T-helper 17 cell (primary cell): ENCODE data around the gene SHC2. TPM values are rescaled to one million over a fixed set of nuclear protein-coding genes. Genes with fewer than 3 reads are reported as not detected.

ENCODE experiments used
- ATAC-seq: fragments of 150-1000 bp; cut with Tn5 transposase; 2 replicates; pipeline ENCODE4 v1.10.0; 2021; ENCODE audit warnings: mild to moderate bottlenecking, moderate library complexity
- DNase-seq, 3 donors: peaks; one replicate each; pipeline versions ENCODE4 v3.0.0 to v3.0.0-alpha.2; 2020 to 2021
- H3K9me3 ChIP-seq: one replicate; pipeline ENCODE4 v1.7.0; 2013; ENCODE audit warnings: low read length, mild to moderate bottlenecking; ENCODE audit not compliant: control insufficient read depth, poor library complexity, severe bottlenecking
- H3K27ac Mint-ChIP-seq: one replicate; pipeline ENCODE4 v1.8.0; 2022; ENCODE audit warnings: mild to moderate bottlenecking, moderate library complexity, mixed read lengths
- H3K27me3 Mint-ChIP-seq: one replicate; pipeline ENCODE4 v1.8.0; 2022; ENCODE audit warnings: mixed read lengths
- H3K36me3 Mint-ChIP-seq: one replicate; pipeline ENCODE4 v1.8.0; 2022; ENCODE audit warnings: low read depth, mixed read lengths
- H3K4me1 Mint-ChIP-seq: one replicate; pipeline ENCODE4 v1.8.0; 2022; ENCODE audit warnings: mild to moderate bottlenecking, mixed read lengths
- H3K4me3 Mint-ChIP-seq: one replicate; pipeline ENCODE4 v1.8.0; 2022; ENCODE audit warnings: mild to moderate bottlenecking, moderate library complexity, mixed read lengths
- total RNA-seq, 4 donors: library from RNA in 2 of 4; stranded (reverse) in 2 of 4; gene quantifications; one replicate each; pipeline ENCODE4 v1.2.3 and lab custom pipeline; 2022 to 2026

Gene SHC2, protein sequence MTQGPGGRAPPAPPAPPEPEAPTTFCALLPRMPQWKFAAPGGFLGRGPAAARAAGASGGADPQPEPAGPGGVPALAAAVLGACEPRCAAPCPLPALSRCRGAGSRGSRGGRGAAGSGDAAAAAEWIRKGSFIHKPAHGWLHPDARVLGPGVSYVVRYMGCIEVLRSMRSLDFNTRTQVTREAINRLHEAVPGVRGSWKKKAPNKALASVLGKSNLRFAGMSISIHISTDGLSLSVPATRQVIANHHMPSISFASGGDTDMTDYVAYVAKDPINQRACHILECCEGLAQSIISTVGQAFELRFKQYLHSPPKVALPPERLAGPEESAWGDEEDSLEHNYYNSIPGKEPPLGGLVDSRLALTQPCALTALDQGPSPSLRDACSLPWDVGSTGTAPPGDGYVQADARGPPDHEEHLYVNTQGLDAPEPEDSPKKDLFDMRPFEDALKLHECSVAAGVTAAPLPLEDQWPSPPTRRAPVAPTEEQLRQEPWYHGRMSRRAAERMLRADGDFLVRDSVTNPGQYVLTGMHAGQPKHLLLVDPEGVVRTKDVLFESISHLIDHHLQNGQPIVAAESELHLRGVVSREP
- total RNA-seq (not detected), total RNA-seq (lab: John Stamatoyannopoulos, UW) (0.23 to 0.93 reads per million in 2 donors)

DNA sequence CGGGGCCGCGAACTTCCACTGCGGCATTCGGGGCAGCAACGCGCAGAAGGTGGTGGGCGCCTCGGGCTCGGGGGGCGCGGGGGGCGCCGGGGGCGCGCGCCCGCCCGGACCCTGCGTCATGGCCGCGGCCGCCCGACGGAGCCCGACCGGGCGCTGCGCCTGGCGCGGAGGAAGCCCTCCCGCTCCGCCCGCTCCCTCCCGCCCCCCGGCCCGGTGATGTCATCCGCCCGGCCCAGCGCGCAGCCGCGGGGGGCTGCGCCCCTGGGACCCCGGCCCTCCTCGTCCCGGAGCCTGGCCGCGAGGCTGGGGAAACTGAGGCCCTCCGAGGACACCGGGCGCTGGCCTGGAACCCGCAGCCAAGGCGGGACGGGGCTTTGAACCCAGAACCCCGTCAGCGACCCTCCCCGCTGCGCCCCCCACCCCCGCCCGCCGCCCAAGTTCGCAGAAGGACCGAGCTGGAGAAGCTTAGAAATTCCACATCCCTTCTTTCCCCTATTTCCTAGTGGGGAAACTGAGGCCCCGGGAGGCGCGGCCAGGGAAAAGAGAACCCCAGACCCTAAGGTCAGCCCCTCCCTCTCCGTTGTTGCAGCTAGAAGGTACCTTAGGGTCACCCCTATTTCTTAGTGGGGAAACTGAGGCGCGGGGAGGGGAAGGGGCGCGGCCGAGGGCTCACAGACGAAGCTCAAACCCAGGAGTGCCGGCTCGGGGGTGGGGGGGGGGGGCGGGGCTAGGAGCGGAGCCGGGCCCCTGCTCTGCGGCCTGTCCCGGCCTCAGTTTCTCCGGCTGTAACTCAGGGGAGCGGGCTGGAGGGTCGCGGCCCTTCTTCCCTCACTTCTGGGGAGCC, at the start of gene SHC2:
SHC2 (minus strand) TSS at position 157 of the 844 bp plus-strand sequence; CDS start at position 120, 37 bp downstream.
- peaks cover 3% of the 10 kb centered on the region for H3K4me1 Mint-ChIP-seq
- H3K9me3 ChIP-seq = no peaks in the 10 kb centered on the region
- H3K36me3 Mint-ChIP-seq = no peaks in the 10 kb centered on the region
- peak within 1 kb of the TSS; percentile 87 for H3K4me3 Mint-ChIP-seq
- H3K27ac Mint-ChIP-seq = no peak within 1 kb of the TSS
- DNase-seq (no peak), ATAC-seq (no peak)
- peaks cover 19% of the 10 kb centered on the region for H3K27me3 Mint-ChIP-seq

DNA sequence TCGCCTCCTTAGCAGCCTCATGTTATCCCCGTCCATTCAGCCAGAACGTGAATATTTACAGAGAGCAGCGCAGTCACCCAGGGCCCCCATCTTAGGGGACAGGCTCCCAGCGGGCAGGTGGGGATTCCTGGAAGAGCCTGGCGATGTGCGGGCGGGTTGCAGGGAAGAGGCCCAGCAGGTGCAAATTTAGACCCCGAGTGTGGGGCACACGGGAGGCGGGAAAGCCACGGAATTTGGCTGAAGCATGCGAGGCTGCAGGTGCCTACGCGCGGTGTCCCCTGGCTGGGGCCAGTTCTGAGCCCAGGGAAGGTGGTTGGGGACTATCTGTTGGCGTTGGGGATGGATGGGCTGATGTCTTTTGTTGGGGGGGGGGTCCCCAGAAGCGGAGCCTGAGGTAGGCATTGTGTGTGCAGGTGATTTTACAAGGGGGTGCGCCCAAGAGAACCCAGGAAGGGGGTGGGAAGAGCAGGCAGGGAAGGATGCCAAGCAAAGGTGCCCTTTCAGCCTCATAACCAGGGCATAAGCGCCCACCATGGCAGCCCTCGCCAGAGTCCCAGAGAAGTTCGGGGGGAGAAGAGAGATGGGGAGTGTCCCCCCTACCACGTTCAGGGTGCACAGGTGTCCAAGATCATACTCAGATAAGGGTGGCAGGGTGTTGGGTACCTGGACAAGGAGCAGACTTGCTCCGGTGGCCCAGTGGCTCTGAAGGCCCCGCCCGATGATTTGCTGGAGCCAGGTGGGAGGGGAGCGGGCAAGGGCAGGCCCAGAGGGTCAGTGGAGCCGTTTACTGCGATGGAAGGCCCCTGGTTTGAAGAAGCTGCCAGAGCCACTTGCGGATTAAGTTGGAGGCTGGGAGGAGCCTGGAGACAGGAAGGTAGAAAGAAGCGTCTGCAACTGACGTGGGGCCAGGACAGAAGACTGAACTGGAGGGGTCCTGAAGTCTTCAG, 47.6 kb upstream of the SHC2 start:
- H3K9me3 ChIP-seq = no peaks in the 10 kb centered on the region
- Mint-ChIP-seq H3K4me1 (peaks cover 31% of the 10 kb centered on the region), H3K4me3 (peak overlapping the region; percentile 98), H3K36me3 (no peaks in the 10 kb centered on the region), H3K27me3 (no peaks in the 10 kb centered on the region), H3K27ac (peak overlapping the region; percentile 99)
- DNase-seq (no peak), ATAC-seq (no peak)

DNA sequence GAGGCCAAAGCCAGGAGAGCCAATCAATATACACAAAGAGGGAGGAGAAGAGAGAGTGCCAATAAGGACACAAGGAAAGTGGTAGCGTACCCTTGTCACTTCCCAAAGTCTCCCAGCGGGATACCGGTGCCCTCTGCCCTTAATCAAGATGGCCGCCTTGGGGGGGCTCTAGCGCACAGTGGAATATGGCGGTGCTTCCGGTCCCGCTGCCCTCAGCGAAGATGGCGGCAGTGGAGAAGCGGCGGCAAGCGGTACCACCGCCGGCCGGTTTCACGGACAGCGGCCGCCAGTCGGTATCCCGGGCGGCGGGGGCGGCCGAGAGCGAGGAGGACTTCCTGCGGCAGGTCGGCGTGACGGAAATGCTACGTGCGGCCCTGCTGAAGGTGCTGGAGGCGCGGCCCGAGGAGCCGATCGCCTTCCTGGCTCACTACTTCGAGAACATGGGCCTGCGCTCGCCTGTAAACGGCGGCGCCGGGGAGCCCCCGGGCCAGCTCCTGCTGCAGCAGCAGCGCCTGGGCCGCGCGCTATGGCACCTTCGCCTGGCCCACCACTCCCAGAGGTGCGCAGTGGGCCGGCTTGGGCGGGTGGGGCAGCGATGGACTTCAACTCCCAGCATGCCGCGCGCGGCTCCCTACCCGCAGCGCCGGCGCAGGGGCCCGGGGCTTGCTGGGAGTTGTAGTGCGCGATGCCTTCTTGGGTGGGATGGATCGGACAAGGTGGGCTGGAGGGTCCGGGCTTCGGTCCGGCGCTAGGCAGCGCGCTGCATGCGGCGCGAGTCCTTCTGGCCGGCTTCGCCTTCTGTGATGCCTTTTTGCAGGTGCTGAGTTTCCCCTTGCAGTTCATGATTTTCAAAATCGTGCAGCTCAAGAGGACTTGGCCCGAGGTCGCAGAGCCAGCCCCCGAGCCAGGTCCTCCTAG, 46.7 kb upstream of the SHC2 start, which contains the start of gene TPGS1:
TPGS1 (plus strand) TSS at position 212 of the 918 bp plus-strand sequence; CDS start at position 222, 10 bp downstream.
- peak within 1 kb of the TSS; percentile 98 for H3K4me3 Mint-ChIP-seq
- no peaks in the 10 kb centered on the region for H3K27me3 Mint-ChIP-seq
- DNase-seq (peak; percentile 62 to 77 (median 76)), ATAC-seq (peak; percentile 55)
- H3K36me3 Mint-ChIP-seq = no peaks in the 10 kb centered on the region
- peaks cover 31% of the 10 kb centered on the region for H3K4me1 Mint-ChIP-seq
- no peaks in the 10 kb centered on the region for H3K9me3 ChIP-seq
- H3K27ac Mint-ChIP-seq = peak within 1 kb of the TSS; percentile 99

DNA sequence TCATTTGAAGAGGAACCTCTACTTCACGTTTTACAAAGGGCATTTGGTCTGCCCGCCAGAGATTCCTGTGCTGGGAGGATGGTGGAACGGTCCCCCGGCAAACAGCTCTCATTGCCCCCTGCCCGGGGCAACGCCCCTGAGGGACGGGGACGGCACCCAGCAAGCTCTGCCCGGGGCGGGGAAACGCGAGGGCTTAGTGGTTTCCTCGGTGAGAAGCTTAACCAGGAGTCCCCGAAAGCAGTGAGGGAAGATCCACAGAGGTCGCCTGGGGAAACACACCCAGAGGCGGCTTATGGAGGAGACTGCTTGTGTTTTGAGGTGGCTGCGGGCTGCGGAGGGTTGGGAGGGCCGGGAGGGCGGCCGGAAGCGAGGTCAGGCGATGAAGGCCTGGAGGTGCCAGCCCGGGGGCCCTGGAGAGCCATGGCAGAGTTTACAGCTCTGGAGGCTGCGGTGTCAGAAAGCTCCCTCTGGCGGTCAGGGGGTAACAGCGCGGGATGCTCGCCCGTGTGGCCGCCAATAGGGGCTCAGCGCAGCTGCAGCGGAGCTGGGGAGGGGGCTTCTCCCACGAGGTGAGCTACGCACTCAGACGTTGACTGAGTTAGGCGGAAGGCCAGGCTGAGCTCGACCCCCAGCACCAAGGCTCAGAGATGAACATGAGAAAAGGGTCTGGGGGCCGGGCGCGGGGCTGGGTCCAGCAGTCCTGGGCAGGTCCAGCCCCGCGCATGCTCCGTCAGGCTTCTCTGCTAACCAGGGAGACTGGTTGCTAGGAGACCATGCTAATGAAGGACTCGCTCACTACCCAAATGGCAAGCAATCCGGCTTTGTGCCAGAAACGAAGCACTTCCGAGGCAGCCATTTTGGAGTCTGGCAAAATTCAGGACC, 45.8 kb upstream of the SHC2 start:
- H3K27ac Mint-ChIP-seq = peak overlapping the region; percentile 99
- H3K4me1 Mint-ChIP-seq = peaks cover 29% of the 10 kb centered on the region
- H3K36me3 Mint-ChIP-seq = no peaks in the 10 kb centered on the region
- H3K27me3 Mint-ChIP-seq = no peaks in the 10 kb centered on the region
- H3K9me3 ChIP-seq = no peaks in the 10 kb centered on the region
- peak overlapping the region; percentile 98 for H3K4me3 Mint-ChIP-seq
- peak; percentile 58 for ATAC-seq
- DNase-seq = peak; percentile 84 to 86 (median 85)

DNA sequence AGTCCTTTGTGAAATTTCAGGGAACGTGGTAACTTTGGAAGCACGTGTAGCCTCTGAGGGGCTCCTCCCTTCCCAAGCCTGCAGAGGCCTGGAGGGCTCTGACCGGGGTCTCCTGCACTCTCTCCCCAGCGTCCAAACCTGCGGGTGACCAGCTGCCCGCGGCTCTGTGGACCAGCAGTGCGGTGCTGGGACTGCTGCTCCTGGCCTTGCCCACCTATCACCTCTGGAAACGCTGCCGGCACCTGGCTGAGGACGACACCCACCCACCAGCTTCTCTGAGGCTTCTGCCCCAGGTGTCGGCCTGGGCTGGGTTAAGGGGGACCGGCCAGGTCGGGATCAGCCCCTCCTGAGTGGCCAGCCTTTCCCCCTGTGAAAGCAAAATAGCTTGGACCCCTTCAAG, 43.8 kb upstream of the SHC2 start:
- DNase-seq (no peak), ATAC-seq (no peak)
- H3K36me3 Mint-ChIP-seq = no peaks in the 10 kb centered on the region
- H3K4me1 Mint-ChIP-seq = peaks cover 18% of the 10 kb centered on the region
- no peaks in the 10 kb centered on the region for H3K9me3 ChIP-seq
- no peak overlapping the region for H3K27ac Mint-ChIP-seq
- no peak overlapping the region for H3K4me3 Mint-ChIP-seq
- no peaks in the 10 kb centered on the region for H3K27me3 Mint-ChIP-seq

DNA sequence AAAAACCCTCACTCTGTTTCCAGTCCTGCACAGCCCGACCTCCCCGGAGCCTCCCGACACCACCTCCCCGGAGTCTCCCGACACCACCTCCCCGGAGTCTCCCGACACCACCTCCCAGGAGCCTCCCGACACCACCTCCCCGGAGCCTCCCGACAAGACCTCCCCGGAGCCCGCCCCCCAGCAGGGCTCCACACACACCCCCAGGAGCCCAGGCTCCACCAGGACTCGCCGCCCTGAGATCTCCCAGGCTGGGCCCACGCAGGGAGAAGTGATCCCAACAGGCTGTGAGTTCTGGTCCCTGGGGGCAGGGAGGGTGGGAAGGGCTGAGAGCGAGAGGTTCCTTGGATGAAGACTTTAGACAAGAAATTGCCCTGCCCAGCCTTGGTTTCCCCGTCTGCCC, 40.8 kb upstream of the SHC2 start:
- Mint-ChIP-seq H3K36me3 (peaks cover 3% of the 10 kb centered on the region), H3K27ac (no peak overlapping the region), H3K4me3 (no peak overlapping the region), H3K4me1 (peaks cover 10% of the 10 kb centered on the region), H3K27me3 (peaks cover 6% of the 10 kb centered on the region)
- no peak for ATAC-seq
- H3K9me3 ChIP-seq = no peaks in the 10 kb centered on the region
- no peak for DNase-seq

DNA sequence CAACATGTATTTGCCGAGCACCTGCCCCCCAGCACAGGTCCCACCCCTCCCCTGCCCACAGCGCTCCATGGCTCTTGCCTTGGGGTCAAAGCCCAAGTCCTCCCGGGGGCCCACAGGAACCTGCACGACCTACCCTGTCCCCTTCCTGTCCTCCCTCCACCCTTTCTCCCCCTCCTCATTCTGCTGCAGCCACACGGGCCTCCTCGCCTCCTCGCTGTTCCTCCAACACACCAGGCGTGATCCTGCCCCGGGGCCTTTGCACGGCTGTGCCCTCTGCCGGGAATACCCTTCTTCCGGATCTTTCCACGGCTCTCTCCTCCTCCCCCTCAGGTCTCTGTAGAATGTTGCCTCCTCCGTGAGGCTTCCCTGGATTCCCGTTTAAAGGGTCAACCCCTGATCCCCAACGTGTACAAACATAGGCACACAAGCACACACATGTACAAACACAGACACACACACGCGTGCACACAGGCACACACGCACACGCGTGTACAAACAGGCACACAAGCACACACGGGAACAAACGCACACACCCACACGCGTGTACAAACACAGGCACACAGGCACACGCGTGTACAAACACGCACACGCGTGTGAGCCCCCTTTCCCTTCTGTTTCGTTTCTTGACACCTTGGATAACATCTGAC, 38.3 kb upstream of the SHC2 start:
- H3K27ac Mint-ChIP-seq = no peak overlapping the region
- ATAC-seq (no peak), DNase-seq (no peak)
- peaks cover 6% of the 10 kb centered on the region for H3K27me3 Mint-ChIP-seq
- peak overlapping the region; percentile 53 for H3K4me3 Mint-ChIP-seq
- H3K4me1 Mint-ChIP-seq = peaks cover 5% of the 10 kb centered on the region
- no peaks in the 10 kb centered on the region for H3K9me3 ChIP-seq
- peaks cover 3% of the 10 kb centered on the region for H3K36me3 Mint-ChIP-seq

DNA sequence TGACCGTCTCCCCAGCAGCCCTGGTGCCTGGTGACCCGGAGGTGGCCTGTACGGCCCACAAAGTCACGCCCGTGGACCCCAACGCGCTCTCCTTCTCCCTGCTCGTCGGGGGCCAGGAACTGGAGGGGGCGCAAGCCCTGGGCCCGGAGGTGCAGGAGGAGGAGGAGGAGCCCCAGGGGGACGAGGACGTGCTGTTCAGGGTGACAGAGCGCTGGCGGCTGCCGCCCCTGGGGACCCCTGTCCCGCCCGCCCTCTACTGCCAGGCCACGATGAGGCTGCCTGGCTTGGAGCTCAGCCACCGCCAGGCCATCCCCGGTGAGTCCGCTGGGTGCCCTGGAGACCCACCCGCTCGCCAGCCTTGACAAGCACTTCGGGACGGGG, 37.7 kb upstream of the SHC2 start:
- no peak for ATAC-seq
- Mint-ChIP-seq H3K4me1 (peaks cover 5% of the 10 kb centered on the region), H3K36me3 (peaks cover 3% of the 10 kb centered on the region), H3K27ac (no peak overlapping the region), H3K27me3 (peaks cover 6% of the 10 kb centered on the region), H3K4me3 (no peak overlapping the region)
- no peaks in the 10 kb centered on the region for H3K9me3 ChIP-seq
- no peak for DNase-seq

DNA sequence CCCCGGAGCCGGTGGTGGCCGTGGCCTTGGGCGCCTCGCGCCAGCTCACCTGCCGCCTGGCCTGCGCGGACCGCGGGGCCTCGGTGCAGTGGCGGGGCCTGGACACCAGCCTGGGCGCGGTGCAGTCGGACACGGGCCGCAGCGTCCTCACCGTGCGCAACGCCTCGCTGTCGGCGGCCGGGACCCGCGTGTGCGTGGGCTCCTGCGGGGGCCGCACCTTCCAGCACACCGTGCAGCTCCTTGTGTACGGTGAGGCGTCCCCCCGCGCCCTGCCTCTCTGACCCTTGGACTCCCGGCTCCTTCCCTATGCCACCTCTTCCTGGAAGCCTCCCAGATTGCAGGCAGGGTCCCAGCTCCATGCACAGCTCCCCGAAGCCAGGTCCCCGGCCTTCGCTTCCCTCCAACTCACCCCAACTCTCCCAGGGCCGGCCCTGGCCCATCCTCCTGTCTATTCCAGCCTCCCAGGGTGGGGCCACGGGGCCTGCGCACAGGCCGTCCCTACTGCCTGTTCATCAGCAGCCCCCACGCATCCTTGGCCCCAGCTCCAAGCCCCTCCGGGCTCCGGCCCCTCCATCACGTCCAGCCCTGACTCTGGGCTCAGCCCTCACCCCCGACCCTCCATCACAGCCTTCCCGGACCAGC, 37.2 kb upstream of the SHC2 start:
- peaks cover 3% of the 10 kb centered on the region for H3K36me3 Mint-ChIP-seq
- peak overlapping the region; percentile 47 for H3K4me3 Mint-ChIP-seq
- no peak for DNase-seq
- H3K27ac Mint-ChIP-seq = no peak overlapping the region
- ATAC-seq = no peak
- H3K9me3 ChIP-seq = no peaks in the 10 kb centered on the region
- peaks cover 6% of the 10 kb centered on the region for H3K27me3 Mint-ChIP-seq
- H3K4me1 Mint-ChIP-seq = peaks cover 5% of the 10 kb centered on the region

DNA sequence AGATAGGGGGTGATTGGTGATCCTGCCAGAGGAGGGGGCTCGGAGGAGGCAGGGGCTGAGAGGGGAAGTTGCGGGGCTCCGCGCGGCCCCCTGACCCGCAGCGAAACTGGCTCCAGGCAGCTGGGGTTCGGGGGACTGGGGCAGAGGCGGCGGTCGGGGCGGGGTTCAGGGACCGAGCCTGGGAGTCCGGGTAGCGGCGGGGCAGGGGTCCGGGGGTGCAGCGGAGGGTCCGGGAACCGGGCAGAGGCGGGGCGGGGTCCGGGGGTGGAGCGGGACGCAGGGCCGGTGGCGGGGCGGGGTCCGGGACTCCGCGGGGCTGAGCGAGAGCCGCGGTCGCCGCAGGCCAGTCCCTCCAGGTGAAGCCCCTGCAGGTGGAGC, 36.6 kb upstream of the SHC2 start:
- Mint-ChIP-seq H3K4me1 (peaks cover 5% of the 10 kb centered on the region), H3K27ac (no peak overlapping the region), H3K36me3 (peaks cover 3% of the 10 kb centered on the region), H3K27me3 (peaks cover 6% of the 10 kb centered on the region), H3K4me3 (no peak overlapping the region)
- ATAC-seq (no peak), DNase-seq (no peak)
- H3K9me3 ChIP-seq = no peaks in the 10 kb centered on the region
